Astrocyte (in vitro differentiated cells and primary cell): ENCODE results near the gene AGL.

Source experiments
- CTCF ChIP-seq: IDR thresholded peaks from 2 replicates; pipeline ENCODE4 v1.5.1; 2011; ENCODE audit warnings: low read depth, mild to moderate bottlenecking, inconsistent platforms, low read length, moderate library complexity; ENCODE audit not compliant: insufficient read depth
- EZH2 ChIP-seq: IDR thresholded peaks from 2 replicates; pipeline ENCODE4 v1.6.1; 2012; ENCODE audit warnings: mild to moderate bottlenecking, low read length, inconsistent platforms; ENCODE audit not compliant: insufficient read depth

DNA sequence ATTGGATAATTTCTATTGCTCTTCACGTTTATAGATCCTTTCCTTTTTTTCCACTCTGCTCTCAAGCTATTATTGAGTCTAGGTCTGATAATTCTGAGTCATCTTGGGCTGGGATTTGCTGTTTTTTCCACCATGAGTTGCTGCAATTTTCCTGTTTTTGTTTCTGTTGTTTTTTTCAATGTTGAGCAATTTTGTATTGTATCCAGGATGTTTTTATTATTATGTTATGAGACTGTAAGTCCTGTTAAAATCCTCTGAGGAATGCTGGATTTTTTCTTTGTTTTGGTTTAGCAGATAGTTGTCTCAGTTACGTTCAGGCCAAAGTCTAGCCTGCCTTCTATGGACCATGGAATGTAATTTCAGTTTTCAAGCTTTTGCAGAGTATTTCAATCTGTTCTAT is 106.6 kb downstream of the AGL start:
- TF ChIP-seq EZH2: no peak
- TF ChIP-seq CTCF: no peak
